Fibroblast of skin of left biceps (primary cell): ENCODE data around the gene TRERF1.
A peak's percentile ranks its signal among the peaks of the same experiment; 100 is the strongest.

ENCODE experiments used
- DNase-seq, 2 experiments: peaks; one replicate each; pipeline ENCODE4 v3.0.0-alpha.2; 2013; ENCODE audit warnings: low read depth in 2 of 2

Gene TRERF1

DNA sequence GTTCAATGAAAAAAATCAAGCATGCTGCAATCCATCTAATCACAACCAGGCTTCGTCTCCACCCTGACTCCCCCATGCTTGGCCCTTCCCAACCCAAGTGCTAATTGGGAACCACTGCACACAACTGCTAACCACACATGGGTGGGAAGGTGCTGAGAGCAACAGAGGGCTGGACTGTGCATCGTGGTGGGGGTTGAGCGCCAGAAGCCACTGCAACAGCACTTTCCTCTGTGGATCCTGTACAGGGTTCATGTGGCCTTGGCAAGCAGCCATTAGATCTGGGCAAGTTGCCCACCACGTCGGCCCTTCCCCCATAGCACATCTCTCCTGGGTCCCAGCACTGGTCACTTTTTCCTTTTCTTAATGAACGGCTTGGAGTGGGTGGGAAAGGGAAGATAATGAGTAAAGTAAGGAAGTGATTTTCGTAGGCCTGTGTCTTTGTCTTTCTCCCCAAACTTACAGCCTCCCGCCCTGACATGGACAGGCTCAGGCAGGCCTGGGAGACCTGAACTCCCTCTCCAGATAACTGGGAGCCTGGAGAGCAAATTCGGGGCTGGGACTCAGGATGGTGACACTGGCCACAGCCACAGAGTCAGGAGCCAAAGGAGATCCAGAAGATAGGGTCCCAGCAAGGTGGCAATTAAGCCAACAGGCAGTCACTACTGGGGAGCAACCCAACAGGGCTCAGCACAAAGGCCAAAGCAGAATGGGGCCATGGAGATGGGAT lies 199.7 kb downstream of the TRERF1 start:
- peak; percentile 20 to 24 for DNase-seq

DNA sequence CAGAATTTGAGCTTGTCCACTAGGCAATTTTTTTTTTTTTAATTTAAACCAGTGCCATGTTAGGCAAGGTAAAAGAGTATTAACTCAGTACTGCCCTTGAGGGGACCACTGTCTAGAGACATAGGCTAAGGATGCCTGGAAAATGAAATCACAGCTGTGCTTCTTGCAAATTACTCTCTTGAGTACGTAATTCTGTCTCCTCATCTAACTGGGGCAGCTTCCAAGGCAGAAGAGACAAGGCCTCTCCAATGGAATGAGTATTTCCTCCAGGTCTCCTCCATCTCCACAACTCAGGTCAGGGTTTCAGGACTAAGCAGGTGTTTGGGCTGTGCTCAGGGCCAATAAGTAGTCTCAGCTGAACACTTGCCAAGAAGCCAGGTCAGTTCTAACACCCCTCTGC lies 200.2 kb downstream of the TRERF1 start:
- DNase-seq: peak; percentile 19 to 30

DNA sequence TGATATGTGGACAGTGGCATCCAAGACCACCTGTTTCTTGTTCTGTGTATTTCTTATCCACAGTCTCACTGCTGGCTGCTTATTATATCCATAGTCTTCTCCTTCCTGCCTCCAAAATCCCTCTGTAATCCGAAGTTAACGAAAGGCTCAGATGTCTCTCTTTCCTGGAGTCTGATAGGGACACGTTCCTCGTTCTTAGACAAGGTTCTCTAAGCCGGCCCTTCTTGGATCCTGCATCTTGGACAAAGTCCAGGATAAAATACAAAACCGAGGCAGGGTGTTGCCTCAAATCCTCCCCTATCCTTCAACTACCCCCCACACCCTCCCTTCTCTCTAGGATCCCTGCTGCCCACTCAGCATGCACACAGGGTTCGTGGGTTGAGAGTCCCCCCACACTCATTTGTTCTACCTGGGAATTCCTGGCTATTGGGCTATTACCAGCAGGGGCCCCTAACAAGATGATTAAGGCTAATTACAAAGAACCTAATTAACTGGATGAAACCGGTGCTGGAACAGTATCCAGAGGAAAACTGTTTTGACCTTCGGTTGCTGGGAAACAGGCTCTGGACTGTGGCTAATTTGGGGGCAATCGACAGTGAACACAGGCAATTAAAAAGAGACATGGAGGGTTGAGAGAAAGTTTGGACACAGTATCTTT lies 201.3 kb downstream of the TRERF1 start:
- no peak for DNase-seq

DNA sequence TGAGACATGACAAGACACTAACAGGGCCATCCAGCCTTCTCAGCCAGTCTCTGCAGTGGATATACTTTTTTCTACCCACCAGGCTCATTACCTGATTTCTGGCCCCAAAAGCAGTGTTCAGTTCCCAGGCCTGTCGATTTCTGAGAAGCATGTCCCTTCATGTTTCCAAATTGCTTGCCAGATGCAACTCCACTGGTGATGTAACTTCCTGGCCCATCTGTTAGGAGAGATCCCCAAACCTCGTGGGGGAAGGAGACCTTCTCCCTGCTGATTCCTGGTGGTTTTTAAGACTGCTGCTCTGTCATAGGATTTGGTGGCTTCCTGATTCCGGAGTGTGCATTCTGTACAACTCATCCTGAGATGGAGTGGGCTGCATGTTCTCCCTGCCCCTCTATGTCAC lies 202.4 kb downstream of the TRERF1 start:
- no peak for DNase-seq

DNA sequence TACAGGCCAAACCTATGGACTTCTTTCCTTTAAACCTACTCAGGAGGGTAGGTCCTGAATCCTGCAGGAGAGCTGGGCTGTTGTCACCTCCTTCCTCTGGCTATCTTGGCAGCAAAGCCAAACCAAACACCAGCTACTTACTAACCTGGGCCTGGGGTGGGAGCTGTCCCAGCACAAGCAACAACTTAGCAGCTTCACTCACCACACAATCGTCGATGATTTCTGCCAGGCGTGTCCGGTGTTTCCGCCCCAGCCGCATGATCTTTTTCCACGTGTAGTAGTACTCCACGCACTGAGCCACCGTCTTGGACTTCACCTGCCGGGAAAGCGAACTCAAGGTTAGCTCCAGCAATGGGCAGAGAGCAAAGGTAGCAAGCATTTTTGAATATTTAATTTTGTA lies 208.7 kb downstream of the TRERF1 start:
- DNase-seq: no peak

DNA sequence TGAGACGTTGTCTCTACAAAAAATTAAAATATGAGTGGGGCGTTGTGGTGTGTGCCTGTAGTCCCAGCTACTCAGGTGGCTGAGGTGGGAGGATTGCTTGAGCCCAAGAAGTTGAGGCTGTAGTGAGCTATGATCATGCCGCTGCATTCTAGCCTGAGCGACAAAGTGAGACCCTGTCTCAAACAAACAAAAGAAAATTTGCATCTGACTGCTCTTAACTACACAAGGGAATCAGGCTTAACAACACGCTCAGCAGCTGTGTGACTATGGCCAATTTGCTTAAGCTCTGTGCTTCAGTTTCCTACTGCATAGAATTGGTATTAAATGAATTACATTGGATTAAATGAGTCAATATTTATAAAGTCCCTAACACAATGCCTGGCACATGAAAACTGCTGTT lies 209.8 kb downstream of the TRERF1 start:
- no peak for DNase-seq

DNA sequence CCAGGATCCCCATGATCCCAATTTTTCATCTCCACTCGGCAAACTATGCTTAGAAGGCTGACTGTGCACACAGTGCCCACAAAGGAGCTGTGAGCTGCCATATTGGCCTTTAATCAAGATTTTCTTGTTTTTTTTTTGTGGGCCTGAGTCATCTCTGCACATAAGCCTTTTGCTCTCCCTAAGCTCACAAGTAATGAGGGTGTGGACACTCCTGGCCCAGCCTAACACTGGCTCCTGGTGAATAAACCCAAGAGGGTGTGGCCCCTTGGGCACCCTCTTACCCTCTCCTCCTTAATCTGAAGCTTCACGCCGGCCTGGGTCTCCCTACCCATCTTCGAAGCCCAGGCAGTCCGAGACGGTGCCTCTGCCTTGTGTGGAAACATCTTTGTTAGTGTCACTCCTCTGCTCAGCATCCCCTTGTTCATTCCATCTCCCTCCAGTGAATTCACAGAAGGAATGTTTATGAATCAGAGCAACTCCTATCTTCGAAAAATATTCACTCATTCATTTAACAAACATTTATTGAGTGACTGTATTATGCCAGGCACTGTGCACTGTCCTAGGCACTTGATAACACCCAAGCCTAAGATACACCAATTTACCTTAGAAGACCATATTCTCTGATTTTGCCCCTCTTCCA lies 211.9 kb downstream of the TRERF1 start:
- no peak for DNase-seq

DNA sequence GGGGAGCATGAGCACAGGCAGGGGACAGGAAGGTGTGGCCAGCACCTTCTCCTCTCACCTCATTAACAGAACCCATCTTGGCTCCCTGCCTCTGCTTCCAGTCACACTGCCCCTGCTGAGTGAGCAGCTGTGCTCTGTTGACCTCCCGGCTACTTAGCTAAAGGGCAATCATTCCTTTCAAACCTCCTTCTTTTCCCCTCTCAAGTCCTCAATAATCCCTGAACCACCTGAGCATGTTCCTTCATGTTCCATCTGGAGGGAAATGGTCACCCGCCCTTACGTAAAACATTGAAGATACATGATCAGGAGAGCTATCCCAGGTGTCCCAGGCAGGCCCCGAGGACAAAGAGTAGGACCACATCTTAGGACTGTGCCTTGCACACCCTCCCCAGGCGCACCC lies 212.4 kb downstream of the TRERF1 start:
- no peak for DNase-seq

DNA sequence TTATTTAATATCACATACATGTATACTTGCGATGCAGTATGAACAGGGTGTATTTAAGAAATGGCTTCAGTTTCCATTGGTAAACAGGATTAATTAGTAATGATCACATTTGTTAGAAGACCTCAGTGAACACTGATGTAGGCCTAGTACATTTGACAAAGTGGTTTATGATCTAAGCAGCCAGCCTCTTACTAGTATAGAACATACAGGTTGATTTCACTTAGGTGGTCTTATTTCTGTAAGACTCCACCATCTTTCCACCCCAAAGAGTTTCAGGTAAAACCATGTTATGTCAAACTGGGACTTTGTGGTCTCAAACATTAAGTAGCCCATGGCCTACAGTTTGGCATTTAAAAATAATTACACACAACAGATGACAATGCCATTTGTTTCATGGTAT lies 213.9 kb downstream of the TRERF1 start:
- no peak for DNase-seq

DNA sequence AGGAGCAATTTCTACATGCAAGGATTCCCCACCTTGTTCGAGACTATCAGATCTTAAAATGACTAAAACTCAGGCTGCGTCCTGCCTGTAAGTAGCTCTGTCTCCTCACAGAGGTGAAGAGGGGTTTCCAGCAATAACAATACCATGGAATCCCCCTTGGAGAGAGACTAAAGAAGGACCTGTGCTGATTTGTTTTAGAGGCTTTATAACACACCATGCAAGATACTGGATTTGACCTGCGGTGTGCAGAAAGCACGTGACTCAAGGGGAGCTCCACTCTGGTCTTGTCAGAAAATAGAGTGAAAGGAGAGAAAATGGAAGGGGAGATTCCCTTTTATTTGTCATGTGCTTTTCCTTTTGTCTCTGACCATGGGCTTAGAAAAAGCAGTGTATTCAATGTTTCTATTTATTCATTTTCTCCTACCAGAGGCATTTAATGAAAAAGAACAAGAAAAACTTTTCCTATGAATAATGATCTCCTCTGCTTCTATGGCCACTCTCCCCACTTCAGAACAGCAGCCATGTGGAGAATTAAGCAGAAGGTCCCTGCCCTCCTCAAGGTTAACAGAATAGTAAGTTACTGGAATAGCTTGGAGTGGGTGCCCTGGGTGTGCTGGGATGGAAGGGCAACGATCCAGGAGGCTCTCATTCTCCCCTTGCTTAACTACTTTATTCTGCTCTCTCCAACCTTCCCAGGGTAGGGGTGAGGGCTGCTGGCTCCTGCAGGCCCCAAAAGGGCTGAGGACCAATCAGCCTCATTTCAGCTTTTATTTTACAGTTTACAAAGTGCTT lies 214.8 kb downstream of the TRERF1 start:
- no peak for DNase-seq

DNA sequence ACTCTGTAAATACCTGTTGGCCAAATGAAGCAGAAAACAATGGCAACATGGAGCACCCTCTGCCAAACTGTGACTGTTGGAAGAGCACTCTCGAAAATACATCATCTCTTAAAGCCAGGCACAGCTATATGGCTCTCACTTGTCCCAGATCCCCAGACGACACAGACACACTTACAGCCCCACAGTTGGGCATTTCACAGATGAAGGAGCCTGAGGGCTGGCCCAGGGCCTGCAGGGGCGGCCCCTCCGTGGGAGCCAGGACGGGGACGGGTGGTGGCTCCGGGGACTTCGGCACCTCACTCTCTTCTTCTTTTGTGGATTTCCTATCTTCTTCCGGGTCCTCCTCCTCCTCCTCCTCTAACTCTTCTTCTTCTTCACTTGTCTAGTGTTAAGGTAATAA lies 215.7 kb downstream of the TRERF1 start:
- DNase-seq: no peak

DNA sequence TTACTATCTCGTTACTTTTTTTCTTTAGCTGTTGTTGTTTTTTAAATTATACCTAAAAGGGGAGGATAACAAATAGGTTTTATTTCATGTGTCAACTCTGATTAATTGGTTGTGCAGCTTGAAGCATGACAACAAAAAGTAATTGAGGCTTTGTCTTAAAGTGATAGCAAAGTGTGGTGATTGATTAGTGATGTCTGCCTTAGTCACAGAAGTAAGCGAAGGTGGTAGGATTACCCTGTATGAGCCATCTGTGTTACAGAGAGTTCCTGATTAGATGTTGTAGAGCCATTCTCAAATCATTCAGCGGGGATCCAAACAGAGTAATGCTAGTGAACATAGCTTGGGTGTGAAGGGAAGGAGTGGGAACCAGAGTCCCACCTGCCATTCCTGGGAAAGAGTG lies 219.7 kb downstream of the TRERF1 start:
- no peak for DNase-seq

DNA sequence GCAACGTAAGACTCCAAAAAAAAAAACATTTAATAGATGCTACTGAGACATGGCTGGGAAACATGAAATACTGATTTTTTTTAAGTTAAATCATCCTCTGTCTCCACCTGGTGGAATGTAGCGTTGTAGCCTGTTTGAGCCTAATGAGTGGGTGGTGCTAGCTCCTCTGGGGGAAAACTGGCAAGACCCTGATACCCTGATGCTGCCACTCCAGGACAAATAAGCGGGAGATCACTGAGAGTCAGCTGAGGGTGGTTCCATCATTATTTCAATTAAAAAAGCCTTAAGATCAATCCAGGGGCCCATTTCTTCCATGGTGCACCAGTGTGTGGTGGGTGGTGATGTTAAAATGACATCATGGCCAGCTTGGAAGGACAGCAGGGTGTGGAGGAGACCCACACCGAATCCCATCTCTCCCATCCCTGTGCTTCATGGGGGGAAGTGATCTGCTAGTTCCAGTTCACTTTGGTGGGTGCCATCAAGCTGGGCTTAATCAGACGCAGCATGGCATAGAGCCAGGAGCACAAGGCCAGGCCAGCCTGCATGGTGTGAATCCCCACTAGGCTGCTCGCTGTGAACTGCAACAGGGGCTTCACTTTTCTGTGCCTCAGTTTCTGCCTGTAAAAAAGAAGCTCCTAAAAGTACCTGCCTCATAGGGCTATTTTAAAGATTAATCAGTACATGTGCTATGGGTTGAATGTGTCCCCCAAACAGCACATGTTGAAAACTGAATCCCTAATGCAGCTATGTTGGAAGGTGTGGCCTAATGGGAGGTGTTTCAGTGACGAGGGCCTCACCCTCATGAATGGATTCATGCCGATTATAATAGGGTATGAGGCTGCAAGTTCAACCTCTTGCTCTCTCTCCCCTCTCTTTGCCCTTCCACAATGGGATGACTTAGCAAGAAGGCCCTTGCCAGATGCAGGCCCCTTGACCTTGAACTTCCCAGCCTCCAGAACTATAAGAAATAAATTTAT lies 221.1 kb downstream of the TRERF1 start:
- DNase-seq: no peak

DNA sequence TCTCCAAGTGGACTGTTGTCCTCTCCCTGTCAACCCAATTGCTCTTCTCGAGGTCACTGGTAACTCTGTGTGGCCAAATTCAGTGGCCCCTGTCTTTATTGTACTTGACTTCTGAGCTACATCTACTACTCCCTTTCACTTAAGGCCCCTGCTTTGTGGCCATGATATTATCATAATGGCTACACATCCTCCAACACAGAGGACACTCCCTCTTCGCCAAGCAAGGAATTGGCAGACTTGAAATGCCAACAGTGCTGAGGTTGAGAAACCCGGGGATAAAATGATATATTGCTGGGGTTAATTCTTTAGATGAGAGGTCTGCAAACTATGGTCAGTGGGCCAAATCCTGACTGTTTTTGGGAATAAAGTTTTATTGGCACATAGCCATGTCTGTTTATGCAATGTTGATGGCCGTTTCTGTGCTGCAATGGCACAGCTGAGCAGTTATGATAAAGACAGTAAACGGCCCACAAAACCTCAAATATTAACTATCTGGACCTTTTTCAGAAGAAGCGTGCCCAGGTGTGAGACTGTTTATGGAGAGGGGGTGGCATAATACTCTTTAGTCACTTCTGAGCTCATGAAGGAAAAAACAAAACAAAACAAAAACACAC lies 222.1 kb downstream of the TRERF1 start:
- DNase-seq: no peak

DNA sequence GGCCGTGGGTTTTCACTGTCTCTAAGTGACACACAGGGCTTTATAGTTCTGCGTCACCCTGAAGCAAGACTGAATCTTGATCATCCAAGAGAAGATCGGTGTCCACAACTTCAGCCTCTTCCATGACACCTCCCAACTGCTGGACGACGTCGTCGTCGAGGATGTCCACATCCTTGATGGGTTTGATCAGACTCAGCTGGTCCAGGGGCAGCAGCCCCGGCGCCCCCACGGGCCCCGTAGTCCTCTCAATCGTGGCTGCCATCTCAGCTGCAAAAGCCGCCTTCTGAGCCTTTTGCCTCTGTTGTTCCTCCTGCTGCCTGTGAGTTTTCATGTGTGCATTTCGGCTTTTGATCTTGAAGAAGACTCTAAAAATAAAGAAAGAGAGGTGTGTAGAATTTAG lies 223.4 kb downstream of the TRERF1 start:
- no peak for DNase-seq

DNA sequence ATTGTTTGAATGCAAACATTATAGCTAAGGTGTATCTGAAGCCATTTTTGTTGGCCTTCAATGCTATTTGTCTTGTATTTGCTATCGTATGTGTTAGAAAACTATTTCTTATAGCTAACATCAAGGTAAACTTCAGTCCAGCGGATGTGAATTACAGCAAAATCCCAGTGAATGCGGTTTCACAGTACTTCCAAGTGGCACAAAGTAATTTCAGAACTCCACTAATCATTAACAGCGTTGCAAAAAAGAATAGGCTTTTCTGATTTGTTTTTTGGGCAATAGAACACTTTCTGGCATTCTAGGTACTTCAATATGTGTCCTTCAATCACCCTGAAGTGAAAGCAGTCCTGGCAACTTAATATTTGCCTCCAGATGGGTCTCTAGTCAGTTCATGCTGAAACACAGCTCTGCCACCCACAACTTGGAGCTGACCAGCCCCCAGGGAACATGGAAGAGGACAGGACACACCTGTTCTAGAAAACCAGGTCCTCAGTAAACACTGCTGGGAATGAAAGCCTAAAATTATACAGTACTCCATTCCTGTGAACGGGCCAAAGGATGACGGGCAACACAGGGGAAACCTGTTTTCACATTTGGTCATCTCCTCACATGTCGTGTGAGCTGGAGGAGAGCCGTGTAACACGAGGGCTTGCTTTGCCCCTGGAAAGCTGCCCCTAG lies 224.4 kb downstream of the TRERF1 start:
- no peak for DNase-seq

DNA sequence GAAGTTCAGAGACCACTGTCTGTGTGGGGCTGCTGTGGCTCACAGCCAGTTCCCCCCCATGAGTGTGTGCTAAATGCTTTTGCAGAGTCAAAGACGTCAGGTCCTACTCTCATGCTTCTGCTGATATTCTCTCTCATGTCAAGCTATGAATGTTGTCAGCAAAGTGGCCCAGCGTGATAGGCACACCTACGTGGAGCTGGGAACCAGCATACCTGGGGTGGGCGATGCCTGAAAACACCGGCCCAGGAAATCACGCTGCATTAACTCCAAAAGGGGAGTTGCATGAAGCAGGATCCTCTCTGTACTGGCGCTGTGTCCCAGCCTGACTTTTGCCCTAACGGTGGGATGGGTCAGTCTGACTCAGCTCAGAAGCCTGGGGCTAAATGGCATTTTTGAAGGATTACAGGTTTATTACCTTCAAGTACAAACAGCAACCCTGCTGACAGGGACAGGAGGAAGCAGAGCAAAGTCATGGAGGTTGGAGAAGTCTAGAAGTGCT lies 225.0 kb downstream of the TRERF1 start:
- no peak for DNase-seq

DNA sequence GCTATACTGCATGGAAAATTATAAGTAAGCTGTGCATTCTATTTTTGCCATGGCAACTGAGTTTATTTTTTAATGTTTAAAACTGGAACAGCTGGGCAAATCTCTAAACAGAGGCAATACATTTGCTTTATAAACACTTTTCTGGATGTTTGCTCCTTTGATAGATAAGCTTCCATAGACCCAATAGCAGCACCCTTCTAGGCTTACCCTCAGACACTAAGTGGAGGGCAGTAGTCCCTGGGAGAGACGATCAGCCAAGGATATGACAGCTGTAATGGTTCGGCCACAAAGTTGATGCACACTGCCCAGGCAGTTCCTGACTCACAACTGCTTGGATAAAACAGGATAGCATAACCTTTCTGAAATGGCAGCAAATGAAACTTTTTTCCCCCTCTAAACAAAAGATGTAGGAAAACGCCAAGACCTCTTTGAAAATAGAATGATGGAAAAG lies 225.5 kb downstream of the TRERF1 start:
- DNase-seq: no peak

DNA sequence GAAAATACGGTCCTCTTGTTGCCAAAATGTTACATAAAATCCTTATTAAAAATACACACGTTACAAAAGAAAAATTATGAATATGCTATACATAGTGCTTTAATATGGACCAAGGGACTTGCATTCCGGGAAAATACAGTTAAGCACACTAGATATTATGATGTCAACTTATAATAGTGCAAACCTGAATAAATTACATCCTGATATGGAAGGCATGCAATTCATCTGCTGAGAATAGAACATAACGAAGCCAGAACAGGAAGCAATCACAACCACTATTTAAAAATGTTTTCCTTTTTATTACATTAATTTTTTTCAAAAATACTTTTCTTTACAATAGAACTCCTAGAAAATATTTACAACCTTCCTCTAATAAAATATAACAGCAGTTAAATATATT lies 226.3 kb downstream of the TRERF1 start:
- DNase-seq: no peak

DNA sequence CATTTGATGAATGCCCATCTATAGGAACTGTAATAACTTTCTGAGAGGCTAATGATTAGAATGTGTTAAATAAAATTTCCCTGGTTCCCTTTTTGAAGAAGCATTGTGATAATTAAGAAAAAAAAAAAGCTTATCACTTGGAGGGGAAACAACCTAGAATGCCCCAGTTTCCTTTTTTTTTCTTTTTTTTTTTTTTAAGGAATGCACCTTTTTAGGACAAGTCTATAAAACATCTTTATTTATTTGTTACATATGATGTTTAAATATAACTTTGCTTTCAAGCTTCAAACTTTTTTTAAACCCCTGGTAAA lies 226.7 kb downstream of the TRERF1 start:
- DNase-seq: no peak
